GM12873 (cell line): Measurements from ENCODE around the gene ZNF106.

Experiments
- TF ChIP-seq, protein P1 (sequence below): IDR thresholded peaks from 2 replicates; pipeline ENCODE4 v1.5.1; 2012; ENCODE audit warnings: low read depth, mild to moderate bottlenecking, moderate library complexity, low read length, control low read depth; ENCODE audit not compliant: insufficient read depth; ENCODE audit errors: missing control alignments

ZNF106 gene

DNA sequence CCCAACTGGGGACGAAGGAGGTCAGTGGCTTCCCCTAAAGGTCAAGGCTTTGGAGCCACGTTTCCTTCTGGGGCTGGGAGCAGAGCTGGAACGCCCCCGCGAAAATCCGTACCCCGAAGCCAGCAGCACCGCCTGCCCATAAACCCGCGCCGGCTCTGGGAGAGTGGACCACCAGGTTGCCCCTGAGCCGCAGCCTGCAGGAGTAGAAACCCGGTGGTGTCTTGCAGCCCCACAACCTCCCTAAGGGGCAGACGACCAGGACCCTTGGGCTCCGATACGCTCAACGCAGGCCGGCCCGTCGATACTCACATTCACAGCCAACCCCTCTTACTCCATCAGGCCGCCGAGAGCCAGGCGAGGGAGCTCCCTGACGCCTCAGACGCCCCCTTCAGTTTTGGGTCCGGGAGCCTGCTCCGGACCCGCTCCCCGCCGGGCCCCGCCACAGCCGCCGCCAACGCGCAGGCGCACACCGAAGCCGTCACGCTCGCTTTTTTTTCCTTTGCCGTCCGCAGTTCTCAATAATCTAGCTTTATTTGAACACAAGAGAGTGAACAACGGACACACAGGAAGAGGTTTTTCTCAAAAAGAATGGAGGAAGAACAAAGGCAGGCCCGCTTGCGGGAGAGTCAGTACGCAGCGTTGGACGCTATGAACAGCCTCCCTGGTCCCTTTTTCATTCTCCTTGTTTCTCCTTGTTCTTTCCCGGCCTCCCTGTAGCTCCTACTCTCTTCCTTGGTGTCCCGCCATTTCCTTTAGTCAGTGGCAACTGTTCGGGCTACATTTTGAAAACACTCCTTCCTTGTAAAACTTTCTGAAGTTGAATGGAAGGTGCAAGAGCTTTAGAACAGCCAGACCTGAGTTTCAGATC lies at the start of gene ZNF106:
TSS of gene ZNF106 (minus strand) at position 471 of the 868 bp plus-strand sequence. CDS start 18,852 bp downstream, outside the sequence.
- TF ChIP-seq, protein P1, sequence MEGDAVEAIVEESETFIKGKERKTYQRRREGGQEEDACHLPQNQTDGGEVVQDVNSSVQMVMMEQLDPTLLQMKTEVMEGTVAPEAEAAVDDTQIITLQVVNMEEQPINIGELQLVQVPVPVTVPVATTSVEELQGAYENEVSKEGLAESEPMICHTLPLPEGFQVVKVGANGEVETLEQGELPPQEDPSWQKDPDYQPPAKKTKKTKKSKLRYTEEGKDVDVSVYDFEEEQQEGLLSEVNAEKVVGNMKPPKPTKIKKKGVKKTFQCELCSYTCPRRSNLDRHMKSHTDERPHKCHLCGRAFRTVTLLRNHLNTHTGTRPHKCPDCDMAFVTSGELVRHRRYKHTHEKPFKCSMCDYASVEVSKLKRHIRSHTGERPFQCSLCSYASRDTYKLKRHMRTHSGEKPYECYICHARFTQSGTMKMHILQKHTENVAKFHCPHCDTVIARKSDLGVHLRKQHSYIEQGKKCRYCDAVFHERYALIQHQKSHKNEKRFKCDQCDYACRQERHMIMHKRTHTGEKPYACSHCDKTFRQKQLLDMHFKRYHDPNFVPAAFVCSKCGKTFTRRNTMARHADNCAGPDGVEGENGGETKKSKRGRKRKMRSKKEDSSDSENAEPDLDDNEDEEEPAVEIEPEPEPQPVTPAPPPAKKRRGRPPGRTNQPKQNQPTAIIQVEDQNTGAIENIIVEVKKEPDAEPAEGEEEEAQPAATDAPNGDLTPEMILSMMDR: no peak

DNA sequence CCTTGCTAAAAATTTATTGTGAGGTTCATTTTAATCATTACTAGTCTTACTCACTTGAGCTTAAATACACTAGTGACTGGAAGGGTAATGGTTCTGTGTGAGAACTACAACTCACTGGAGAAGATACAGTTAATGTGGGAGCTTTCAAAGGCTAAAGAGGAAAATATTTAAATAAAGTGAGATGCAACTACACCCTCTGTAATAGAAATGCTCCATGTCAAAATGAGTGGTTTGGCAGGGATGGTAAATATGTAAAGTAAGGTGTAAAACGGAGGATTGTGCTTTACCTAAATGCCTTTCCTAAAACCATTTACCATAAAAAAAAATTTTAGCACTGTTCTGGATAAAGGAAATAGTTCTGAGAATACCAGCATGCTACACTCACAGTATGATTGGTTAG lies 42.3 kb upstream of the ZNF106 start:
- TF ChIP-seq, protein P1: no peak

DNA sequence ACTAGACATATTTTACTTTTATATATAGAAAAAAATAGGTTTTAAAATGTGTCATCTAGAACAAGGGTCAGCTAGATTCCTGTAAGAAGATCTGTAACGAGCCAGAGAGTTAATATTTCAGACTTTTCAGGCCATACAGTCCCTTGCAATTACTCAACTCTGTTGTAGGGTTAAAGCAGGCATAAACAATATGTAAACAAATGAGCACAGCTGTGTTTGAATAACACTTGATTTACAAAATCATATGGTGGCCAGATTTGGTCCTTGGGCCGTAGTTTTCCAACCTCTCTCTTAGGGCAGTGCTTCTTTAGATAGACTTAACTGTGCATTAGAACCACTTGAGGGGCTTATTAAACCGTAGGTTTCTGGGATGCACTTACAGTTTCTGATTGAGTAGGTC lies 38.0 kb upstream of the ZNF106 start:
- TF ChIP-seq, protein P1: no peak

DNA sequence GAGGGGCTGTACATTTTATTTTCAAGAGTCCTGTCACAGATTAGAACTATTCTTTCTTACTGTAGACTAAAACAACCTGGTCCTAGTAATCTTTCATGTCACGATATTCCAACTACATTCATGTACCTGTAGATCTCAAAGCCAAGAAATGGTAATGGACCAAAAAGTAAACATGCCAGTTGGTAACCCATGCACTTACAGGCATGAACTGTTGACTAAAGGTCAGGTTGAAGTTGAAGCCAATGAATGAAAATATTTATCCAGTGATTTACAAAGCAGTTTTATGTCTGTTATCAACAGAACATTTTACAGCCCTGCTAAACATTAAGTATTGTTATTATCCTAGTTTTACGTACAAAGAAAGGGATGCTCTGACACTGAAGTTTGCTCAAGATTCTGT lies 32.4 kb upstream of the ZNF106 start:
- TF ChIP-seq, protein P1: no peak

DNA sequence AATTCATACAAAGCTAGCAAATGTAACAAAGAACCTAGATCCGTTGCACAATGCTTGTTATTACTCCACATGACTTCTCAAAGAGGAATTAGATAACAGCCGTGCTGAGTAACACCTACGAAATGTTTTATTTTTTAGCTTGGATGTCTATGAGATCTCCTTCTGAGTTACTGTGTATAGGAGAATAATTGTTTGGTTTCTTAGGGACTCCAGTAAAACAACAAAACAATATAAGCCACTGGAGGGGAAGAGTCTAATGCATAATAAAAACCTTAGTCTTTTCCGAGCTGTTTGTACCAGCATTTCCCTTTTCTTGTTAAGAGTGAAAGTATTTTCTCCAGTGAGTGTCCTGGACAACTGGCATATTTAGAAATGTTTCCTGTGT lies 20.1 kb upstream of the ZNF106 start:
- TF ChIP-seq, protein P1: no peak

DNA sequence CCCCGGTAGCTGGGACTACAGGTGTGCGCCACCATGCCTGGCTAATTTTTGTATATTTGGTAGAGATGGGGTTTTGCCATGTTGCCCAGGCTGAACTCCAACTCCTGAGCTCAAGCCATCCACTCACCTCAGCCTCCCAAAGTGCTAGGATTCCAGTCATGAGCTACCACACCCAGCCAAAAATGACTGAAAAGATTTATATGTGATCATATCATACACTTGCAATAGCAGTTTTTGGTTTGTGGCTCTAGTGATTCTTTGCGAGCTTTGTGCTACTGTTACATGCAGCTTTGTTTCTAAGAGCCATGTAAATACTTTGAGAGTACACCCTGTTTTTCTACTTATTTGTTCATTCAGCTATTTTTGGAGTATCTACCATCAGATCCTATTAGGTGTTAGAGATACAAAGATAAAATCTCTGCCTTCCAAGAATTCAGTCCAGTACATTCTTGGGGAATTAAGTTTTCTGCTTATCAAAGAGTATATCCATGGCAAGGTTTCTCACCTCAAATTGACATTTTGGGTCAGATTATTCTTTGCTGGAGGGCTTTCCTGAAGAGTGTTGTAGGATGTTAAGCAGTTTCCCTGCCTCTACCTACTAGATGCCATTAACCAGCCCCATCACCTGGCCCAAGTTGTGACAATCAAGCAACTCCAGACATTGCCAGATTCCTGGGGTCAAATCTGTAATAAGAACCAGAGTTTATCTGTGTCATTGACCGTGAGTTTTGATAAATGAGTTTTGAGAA lies 19.5 kb upstream of the ZNF106 start:
- TF ChIP-seq, protein P1: no peak

DNA sequence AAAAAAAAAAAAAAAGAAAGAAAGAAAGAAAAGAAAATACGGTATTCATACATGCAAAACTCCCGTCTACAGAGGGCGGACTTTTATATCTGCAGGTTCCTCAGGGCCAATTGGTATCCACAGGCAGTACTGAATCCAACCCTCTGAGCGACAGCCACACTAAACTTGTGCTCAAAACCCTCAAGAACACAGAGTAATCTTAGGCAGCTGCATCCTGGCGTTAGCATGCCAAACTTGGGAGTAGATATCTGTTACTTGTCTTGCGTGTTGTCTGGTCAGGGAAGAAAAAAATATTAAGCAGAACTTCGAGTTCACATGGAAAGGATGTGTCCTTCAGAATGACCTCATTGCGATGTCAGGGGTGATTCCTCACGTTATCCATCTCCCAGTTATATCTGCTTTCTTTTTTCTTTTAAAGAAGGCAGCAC lies 17.3 kb upstream of the ZNF106 start:
- TF ChIP-seq, protein P1: no peak
